ENCODE data around the gene ZNF785.
"Not testable (repeated sequence)": the region's sequence is repeated elsewhere in the genome, so short reads cannot be mapped to it uniquely, and the experiment has no call there.

The ZNF785 gene

GRCh38 chr16:30585400-30586191 lies at the start of gene ZNF785:
Gene ZNF785, minus strand, starts transcription at chr16:30585697. Its CDS starts 86 bp downstream, at chr16:30585611.
- FAIRE-seq = no peak

- no peak for FAIRE-seq
Observed at GRCh38 chr16:30633526-30633925, 48.0 kb upstream of the ZNF785 start.

GRCh38 chr16:30632454-30632853 lies 47.0 kb upstream of the ZNF785 start:
- FAIRE-seq = not testable (repeated sequence)

GRCh38 chr16:30628628-30629540 lies 43.4 kb upstream of the ZNF785 start:
- no peak for FAIRE-seq

GRCh38 chr16:30626236-30626635 lies 40.7 kb upstream of the ZNF785 start:
- FAIRE-seq = no peak

GRCh38 chr16:30623536-30624283 lies 38.2 kb upstream of the ZNF785 start:
- no peak for FAIRE-seq

GRCh38 chr16:30622455-30623032 lies 37.0 kb upstream of the ZNF785 start:
- FAIRE-seq = no peak

GRCh38 chr16:30621765-30622164 lies 36.3 kb upstream of the ZNF785 start:
- FAIRE-seq = no peak

- FAIRE-seq = no peak
Observed at GRCh38 chr16:30620169-30620568, 34.7 kb upstream of the ZNF785 start.

GRCh38 chr16:30619638-30620037 lies 34.1 kb upstream of the ZNF785 start:
- FAIRE-seq = no peak

- no peak for FAIRE-seq
Observed at GRCh38 chr16:30619202-30619601, 33.7 kb upstream of the ZNF785 start.

GRCh38 chr16:30615358-30616091 lies 30.0 kb upstream of the ZNF785 start:
- no peak for FAIRE-seq

- FAIRE-seq = peak; percentile 85
Observed at GRCh38 chr16:30609926-30610839, 24.7 kb upstream of the ZNF785 start, which contains the start of gene ZNF689. Gene ZNF689, minus strand, starts transcription at chr16:30610389. Its CDS starts 348 bp downstream, at chr16:30610041.

- FAIRE-seq = no peak
Observed at GRCh38 chr16:30609002-30609925, 23.8 kb upstream of the ZNF785 start.

GRCh38 chr16:30606004-30606403 lies 20.5 kb upstream of the ZNF785 start:
- FAIRE-seq = no peak

GRCh38 chr16:30605158-30605557 lies 19.7 kb upstream of the ZNF785 start:
- no peak for FAIRE-seq

GRCh38 chr16:30604316-30604947 lies 18.9 kb upstream of the ZNF785 start:
- FAIRE-seq = no peak

- FAIRE-seq = no peak
Observed at GRCh38 chr16:30603945-30604315, 18.4 kb upstream of the ZNF785 start.

All from TTC549 (cell line).